Measurements from ENCODE around the gene MYO3B.

DNA sequence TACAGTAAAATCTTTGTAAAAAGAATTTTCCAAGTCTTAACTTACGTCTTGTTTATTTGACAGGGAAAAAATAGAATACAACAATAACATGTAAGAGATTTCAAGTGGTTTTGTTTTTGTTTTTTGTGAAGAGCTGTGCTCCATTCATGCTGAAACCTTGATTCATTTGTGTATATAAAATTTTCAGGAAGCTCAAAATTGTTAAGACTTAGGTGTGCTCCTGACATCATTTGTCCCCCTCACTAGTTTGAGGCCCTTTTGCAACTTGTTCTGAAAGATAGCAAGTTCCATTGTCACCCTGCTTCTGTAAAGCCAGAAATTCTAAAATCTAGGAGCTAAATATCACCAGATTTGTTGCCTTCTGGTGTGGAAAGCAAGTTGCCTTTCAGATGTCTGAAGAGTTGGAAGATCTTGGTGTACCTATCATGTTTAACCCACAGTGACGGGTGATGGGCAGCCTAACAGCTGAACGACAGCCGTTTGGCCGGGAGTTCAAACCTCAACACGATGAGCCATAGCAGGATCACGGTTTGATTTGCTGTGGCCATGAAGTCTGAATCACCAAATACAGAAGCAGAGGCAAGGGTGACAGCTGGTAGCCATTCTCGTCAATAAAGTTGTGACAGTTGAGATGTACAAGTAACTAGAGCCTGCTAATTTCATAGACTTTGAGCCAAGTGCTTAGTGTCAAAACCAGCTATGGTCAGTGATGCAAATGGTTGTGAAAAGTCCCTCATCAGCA lies 331.7 kb downstream of the MYO3B start:
- TF ChIP-seq, protein P1, sequence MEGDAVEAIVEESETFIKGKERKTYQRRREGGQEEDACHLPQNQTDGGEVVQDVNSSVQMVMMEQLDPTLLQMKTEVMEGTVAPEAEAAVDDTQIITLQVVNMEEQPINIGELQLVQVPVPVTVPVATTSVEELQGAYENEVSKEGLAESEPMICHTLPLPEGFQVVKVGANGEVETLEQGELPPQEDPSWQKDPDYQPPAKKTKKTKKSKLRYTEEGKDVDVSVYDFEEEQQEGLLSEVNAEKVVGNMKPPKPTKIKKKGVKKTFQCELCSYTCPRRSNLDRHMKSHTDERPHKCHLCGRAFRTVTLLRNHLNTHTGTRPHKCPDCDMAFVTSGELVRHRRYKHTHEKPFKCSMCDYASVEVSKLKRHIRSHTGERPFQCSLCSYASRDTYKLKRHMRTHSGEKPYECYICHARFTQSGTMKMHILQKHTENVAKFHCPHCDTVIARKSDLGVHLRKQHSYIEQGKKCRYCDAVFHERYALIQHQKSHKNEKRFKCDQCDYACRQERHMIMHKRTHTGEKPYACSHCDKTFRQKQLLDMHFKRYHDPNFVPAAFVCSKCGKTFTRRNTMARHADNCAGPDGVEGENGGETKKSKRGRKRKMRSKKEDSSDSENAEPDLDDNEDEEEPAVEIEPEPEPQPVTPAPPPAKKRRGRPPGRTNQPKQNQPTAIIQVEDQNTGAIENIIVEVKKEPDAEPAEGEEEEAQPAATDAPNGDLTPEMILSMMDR (optimal IDR thresholded peaks at IDR 0.05 in 1 of 3, IDR thresholded peaks at IDR 0.05 in 1 of 3, conservative IDR thresholded peaks at IDR 0.05 in 1 of 3; ENCODE audit: extremely low read depth in 1 of 3, insufficient read depth in 2 of 3, low read length in 3 of 3), result no peak
- TF ChIP-seq EZH2 (IDR thresholded peaks at IDR 0.05; ENCODE audit: low read length), result no peak
